ENCODE measurements around the gene ZNF366.

Gene ZNF366

GRCh38 chr5:72400950-72401349, 106.3 kb downstream of the ZNF366 start:
- no peak for DNase-seq

- no peak for DNase-seq
These were observed 109.4 kb downstream of the ZNF366 start for GRCh38 chr5:72397836-72398235.

GRCh38 chr5:72394688-72395087, 112.5 kb downstream of the ZNF366 start:
- DNase-seq, result peak; percentile 4

GRCh38 chr5:72393052-72393451, 114.2 kb downstream of the ZNF366 start:
- DNase-seq, result no peak

All from activated CD4-positive, alpha-beta T cell treated with anti-CD3 and anti-CD28 coated beads, Interleukin-2, Interleukin-6, amounts not matched to agents 100 ng/mL and 50 ng/mL, durations not matched to agents 16 hours and 8 hours (primary cell).